Measurements from ENCODE around the gene C1orf167.

- TF ChIP-seq CTCF (IDR thresholded peaks at IDR 0.05; ENCODE audit: low read depth, low read length) = no peak
- TF ChIP-seq EZH2phosphoT487 (IDR thresholded peaks at IDR 0.05; ENCODE audit: low read depth) = no peak
These were observed 65.0 kb downstream of the C1orf167 start for GRCh38 chr1:11826946-11827345.

All from OCI-LY3 (cell line).